ENCODE results near the gene DCDC1.

GRCh38 chr11:31387379-31387778, 17.8 kb upstream of the DCDC1 start:
- no peak for TF ChIP-seq ZNF281 (CRISPR knock-in tag; IDR thresholded peaks at IDR 0.05)
- TF ChIP-seq E2F4 (CRISPR knock-in tag; IDR thresholded peaks at IDR 0.05; ENCODE audit: borderline replicate concordance, low read depth), result no peak
- TF ChIP-seq TCF7 (CRISPR knock-in tag; IDR thresholded peaks at IDR 0.05; ENCODE audit: low read depth), result no peak

Data from WTC11 (cell line).